IMR-90 (cell line): ENCODE data around the gene PPP2R2D. TPM values are rescaled to one million over a fixed set of nuclear protein-coding genes. Genes with fewer than 3 reads are reported as not detected.

Experiments used
- ATAC-seq: fragments of 200-7000 bp; cut with Tn5 transposase; 2 replicates; pipeline ENCODE4 v1.9.1; 2020; ENCODE audit warnings: low read depth, mild to moderate bottlenecking, moderate library complexity
- BruUV-seq: library from RNA; stranded (reverse); fragments of 400-500 nt; replicated peaks from 2 replicates; lab custom pipeline; 2021; lab: Mats Ljungman, UMichigan
- CTCF ChIA-PET: fragments of 300-600 bp; formaldehyde crosslinking; extraction: SDS; loops from one replicate; lab custom pipeline; 2021; ENCODE audit warnings: antibody characterized with exemption; lab: Yijun Ruan, JAX
- POLR2A ChIA-PET: fragments of 300-600 bp; sonication (Branson Sonifier 250); formaldehyde crosslinking; loops from one replicate; lab custom pipeline; 2022; ENCODE audit warnings: antibody characterized with exemption; ENCODE audit not compliant: unreplicated experiment; lab: Charles Lee
- DNase-seq: peaks from one replicate; pipeline ENCODE4 v3.0.0; 2013
- H2AFZ ChIP-seq: replicated peaks from 2 replicates; pipeline ENCODE3; 2013; ENCODE audit warnings: low read length, mild to moderate bottlenecking; ENCODE audit not compliant: poor library complexity
- H2AK5ac ChIP-seq: 2 replicates; pipeline ENCODE4 v1.6.1; 2013; ENCODE audit warnings: low read depth, low read length, inconsistent platforms
- H2AK9ac ChIP-seq: replicated peaks from 2 replicates; pipeline ENCODE3; 2013; ENCODE audit warnings: mild to moderate bottlenecking, low read depth, low read length, moderate library complexity; ENCODE audit not compliant: poor library complexity
- H2BK120ac ChIP-seq: 2 replicates; pipeline ENCODE4 v1.6.1; 2013; ENCODE audit warnings: low read depth, low read length, inconsistent platforms
- H2BK15ac ChIP-seq: 3 replicates; pipeline ENCODE4 v1.6.1; 2013; ENCODE audit warnings: low read depth, low read length, inconsistent platforms
- H2BK20ac ChIP-seq: 2 replicates; pipeline ENCODE4 v1.6.1; 2013; ENCODE audit warnings: low read depth, mild to moderate bottlenecking, inconsistent platforms, low read length, moderate library complexity
- H2BK5ac ChIP-seq: 2 replicates; pipeline ENCODE4 v1.6.1; 2013; ENCODE audit warnings: mild to moderate bottlenecking, low read depth, low read length, inconsistent platforms; ENCODE audit not compliant: poor library complexity, severe bottlenecking
- H3K14ac ChIP-seq: replicated peaks from 2 replicates; pipeline ENCODE4 v1.6.1; 2013; ENCODE audit warnings: low read depth, low read length, inconsistent platforms
- H3K18ac ChIP-seq: 2 replicates; pipeline ENCODE4 v1.6.1; 2013; ENCODE audit warnings: low read depth, low read length, control low read depth
- H3K23ac ChIP-seq: 2 replicates; pipeline ENCODE4 v1.6.1; 2013; ENCODE audit warnings: low read depth, low read length, inconsistent platforms
- H3K27ac ChIP-seq: 2 replicates; pipeline ENCODE4 v1.5.1; 2013; ENCODE audit warnings: mild to moderate bottlenecking, control low read depth, low read length; ENCODE audit not compliant: insufficient read depth
- H3K27me3 ChIP-seq: 2 replicates; pipeline ENCODE4 v1.6.1; 2013; ENCODE audit warnings: low read length; ENCODE audit not compliant: control insufficient read depth, insufficient read depth
- H3K36me3 ChIP-seq: 2 replicates; pipeline ENCODE4 v1.6.1; 2013; ENCODE audit warnings: low read length, mixed read lengths; ENCODE audit not compliant: control insufficient read depth, insufficient read depth
- H3K4ac ChIP-seq: 2 replicates; pipeline ENCODE4 v1.6.1; 2013; ENCODE audit warnings: low read depth, low read length, inconsistent platforms
- H3K4me1 ChIP-seq: 2 replicates; pipeline ENCODE4 v1.6.1; 2013; ENCODE audit warnings: low read length, mixed read lengths; ENCODE audit not compliant: control insufficient read depth, insufficient read depth
- H3K4me2 ChIP-seq: 2 replicates; pipeline ENCODE4 v1.6.1; 2013; ENCODE audit warnings: low read depth, mild to moderate bottlenecking, control low read depth, low read length, moderate library complexity
- H3K4me3 ChIP-seq: 2 replicates; pipeline ENCODE4 v1.5.1; 2013; ENCODE audit warnings: low read depth, mild to moderate bottlenecking, control low read depth, low read length, moderate library complexity; ENCODE audit not compliant: insufficient read depth
- H3K56ac ChIP-seq: 2 replicates; pipeline ENCODE4 v1.6.1; 2013; ENCODE audit warnings: low read length, inconsistent platforms; ENCODE audit not compliant: insufficient read depth; ENCODE audit errors: extremely low read depth
- H3K79me1 ChIP-seq, 2 experiments: 2 replicates each; pipeline ENCODE4 v1.6.1; 2013; ENCODE audit warnings: low read length in 2 of 2, inconsistent platforms in 1 of 2, low read depth in 1 of 2
- H3K9ac ChIP-seq: 2 replicates; pipeline ENCODE4 v1.6.1; 2013; ENCODE audit warnings: low read depth, low read length, control low read depth
- H3K9me1 ChIP-seq: 2 replicates; pipeline ENCODE4 v1.6.1; 2013; ENCODE audit warnings: low read length, inconsistent platforms; ENCODE audit not compliant: insufficient read depth
- H3K9me3 ChIP-seq: 2 replicates; pipeline ENCODE4 v1.6.1; 2013; ENCODE audit warnings: low read length; ENCODE audit not compliant: control insufficient read depth, insufficient read depth
- H4K20me1 ChIP-seq: 2 replicates; pipeline ENCODE4 v1.6.1; 2013; ENCODE audit warnings: low read length, inconsistent platforms; ENCODE audit not compliant: insufficient read depth
- H4K5ac ChIP-seq: 2 replicates; pipeline ENCODE4 v1.6.1; 2013; ENCODE audit warnings: mild to moderate bottlenecking, low read depth, low read length, control low read depth
- H4K8ac ChIP-seq, 2 experiments: 2 replicates each; pipeline ENCODE4 v1.6.1; 2013; ENCODE audit warnings: low read depth in 2 of 2, low read length in 2 of 2, control low read depth in 1 of 2, inconsistent platforms in 1 of 2
- H4K91ac ChIP-seq: 2 replicates; pipeline ENCODE4 v1.6.1; 2013; ENCODE audit warnings: low read depth, low read length, inconsistent platforms; ENCODE audit not compliant: insufficient read depth
- BHLHE40 ChIP-seq: fragments of 150-350 bp; IDR thresholded peaks from 2 replicates; pipeline ENCODE4 v1.6.1; 2016; ENCODE audit warnings: mild to moderate bottlenecking, low read depth, low read length
- CEBPB ChIP-seq: IDR thresholded peaks from 2 replicates; pipeline ENCODE4 v1.6.1; 2012; ENCODE audit warnings: low read depth, low read length, improper control_type of control experiment
- CHD1 ChIP-seq: IDR thresholded peaks from 2 replicates; pipeline ENCODE4 v1.6.1; 2012; ENCODE audit warnings: low read depth, low read length, improper control_type of control experiment
- FOS ChIP-seq: fragments of 150-350 bp; IDR thresholded peaks from 2 replicates; pipeline ENCODE4 v1.6.1; 2016; ENCODE audit warnings: low read depth, low read length
- MAFK ChIP-seq: IDR thresholded peaks from 2 replicates; pipeline ENCODE4 v1.6.1; 2012; ENCODE audit warnings: low read depth, low read length, improper control_type of control experiment
- MAZ ChIP-seq: IDR thresholded peaks from 2 replicates; pipeline ENCODE4 v1.6.1; 2012; ENCODE audit warnings: low read depth, mild to moderate bottlenecking, low read length, improper control_type of control experiment, moderate library complexity, borderline replicate concordance
- NFE2L2 ChIP-seq: fragments of 150-350 bp; IDR thresholded peaks from 2 replicates; pipeline ENCODE4 v1.6.1; 2016; ENCODE audit warnings: low read depth, mild to moderate bottlenecking, low read length
- RAD21 ChIP-seq: IDR thresholded peaks from 2 replicates; pipeline ENCODE4 v1.6.1; 2012; ENCODE audit warnings: low read length, improper control_type of control experiment
- RCOR1 ChIP-seq: IDR thresholded peaks from 2 replicates; pipeline ENCODE4 v1.6.1; 2012; ENCODE audit warnings: mild to moderate bottlenecking, low read length, improper control_type of control experiment; ENCODE audit not compliant: insufficient replicate concordance
- RFX5 ChIP-seq: IDR thresholded peaks from 2 replicates; pipeline ENCODE4 v1.8.0; 2012; ENCODE audit warnings: low read depth, mild to moderate bottlenecking, low read length, moderate library complexity
- SMC3 ChIP-seq: fragments of 150-350 bp; IDR thresholded peaks from 2 replicates; pipeline ENCODE4 v1.6.1; 2016; ENCODE audit warnings: low read depth, mild to moderate bottlenecking, antibody characterized with exemption, low read length, moderate library complexity
- USF2 ChIP-seq: fragments of 150-350 bp; IDR thresholded peaks from 2 replicates; pipeline ENCODE4 v1.6.1; 2017; ENCODE audit warnings: mild to moderate bottlenecking, antibody characterized with exemption, low read length, low read depth
- WGBS, 2 experiments: methylation state at CpG; one replicate each; pipeline versions ENCODE4 v1.1.5 to v1.1.7; 2013; ENCODE audit warnings: missing lambda C conversion rate in 2 of 2; ENCODE audit not compliant: insufficient read length in 1 of 2; ENCODE audit errors: extremely low coverage in 2 of 2; 5-methylcytosine and 5-hydroxymethylcytosine counted together
- dilution Hi-C: fragments of 300-500 bp; cut with HindIII; formaldehyde crosslinking; loops from one replicate; pipeline ENCODE4 v1.14.3; 2018; ENCODE audit warnings: low sequenced_read_pairs; ENCODE audit not compliant: unreplicated experiment
- in situ Hi-C: fragments of 300-500 bp; cut with MboI; formaldehyde crosslinking; loops from 3 replicates; pipeline ENCODE4 v1.14.3; 2019; ENCODE audit warnings: low sequenced_read_pairs, inconsistent platforms, mixed read lengths
- intact Hi-C: fragments of 100-400 bp; cut with micrococcal nuclease; formaldehyde crosslinking; loops from 2 replicates; pipeline ENCODE4 v1.10.0; 2022
- polyA plus RNA-seq, 3 experiments: library from polyadenylated mRNA; depleted of rRNA; stranded (reverse); fragments of >200 nt; gene quantifications; 2 replicates each; pipeline ENCODE4 v1.2.3, GENCODE V29; 2012; ENCODE audit warnings: low replicate concordance in 1 of 3
- total RNA-seq: library from RNA; depleted of rRNA; stranded (reverse); fragments of >200 nt; gene quantifications from 2 replicates; pipeline ENCODE4 v1.2.3, GENCODE V29; 2012

The PPP2R2D gene
- total and polyA plus RNA-seq, 2 of the 4 experiments (the other 2 are of a cell fraction) = 22.8 to 23.8 TPM

- Histone ChIP-seq H3K27me3 (no peaks in the 10 kb centered on the region), H3K9me3 (no peaks in the 10 kb centered on the region), H3K4me1 (peaks cover 26% of the 10 kb centered on the region), H2BK5ac (no peak overlapping the region), H3K4me3 (no peak overlapping the region), H3K14ac (no peak overlapping the region), H4K5ac (no peak overlapping the region), H3K9ac (no peak overlapping the region), H3K36me3 (peaks cover 42% of the 10 kb centered on the region), H4K20me1 (peaks cover 84% of the 10 kb centered on the region), H2AK9ac (no peak overlapping the region), H3K4ac (no peak overlapping the region), H4K91ac (no peak overlapping the region), H2AK5ac (no peak overlapping the region), H4K8ac (no peak overlapping the region), H2BK120ac (no peak overlapping the region), H3K18ac (no peak overlapping the region), H3K9me1 (peaks cover 31% of the 10 kb centered on the region), H3K27ac (no peak overlapping the region), H3K56ac (no peak overlapping the region), H2BK20ac (no peak overlapping the region), H2BK15ac (no peak overlapping the region), H3K4me2 (peak overlapping the region; percentile 61), H3K23ac (no peak overlapping the region), H3K79me1 (peaks cover 3 to 78% of the 10 kb centered on the region in 2 experiments; a peak in 2 of 4 replicates), H2AFZ (no peak overlapping the region)
- 93% methylated on average over 3 of the region's 13 CpGs; no CpG with 5 or more reads in 1 of the 2 experiments for WGBS, 2 experiments
- DNase-seq (no peak), ATAC-seq (no peak)
- CTCF ChIA-PET = no interaction called here
- dilution Hi-C loops = no loop called here
- TF ChIP-seq BHLHE40 (no peak), NFE2L2 (no peak), RFX5 (no peak), USF2 (no peak), RAD21 (no peak), CHD1 (no peak), SMC3 (no peak), FOS (no peak), CEBPB (no peak), MAFK (no peak), MAZ (no peak), RCOR1 (no peak)
- POLR2A ChIA-PET = no interaction called here
- in situ Hi-C loops = no loop called here
- no TSS peak for BruUV-seq
- intact Hi-C loops = no loop called here
These were observed 76.7 kb downstream of the PPP2R2D start for GRCh38 chr10:131977323-131978096.
